Caki2 (cell line): Measurements from ENCODE around the gene LIMS1. TPM values are rescaled to one million over a fixed set of nuclear protein-coding genes. Genes with fewer than 3 reads are reported as not detected.

Experiments
- DNase-seq: peaks from one replicate; pipeline ENCODE4 v3.0.0-alpha.2; 2015; ENCODE audit warnings: low read depth
- in situ Hi-C: cut with HindIII; loops from 2 replicates; pipeline ENCODE4 v1.10.0; 2016; ENCODE audit warnings: low sequenced_read_pairs, low pct_unique_long_range_greater_than_20kb, mixed read lengths
- total RNA-seq: library from RNA; depleted of rRNA; stranded (reverse); fragments of >200 nt; shearing (Covaris generic); gene quantifications from 2 replicates; pipeline ENCODE4 v1.2.3, GENCODE V29; 2014; ENCODE audit warnings: low replicate concordance

Gene LIMS1
- total RNA-seq, 1 experiment from 2014 or later: 173 TPM

GRCh38 chr2:108542071-108542470, 7.8 kb downstream of the LIMS1 start:
- in situ Hi-C loops: no loop called here
- peak; percentile 50 for DNase-seq

GRCh38 chr2:108547606-108548005, 13.3 kb downstream of the LIMS1 start:
- DNase-seq: no peak
- in situ Hi-C loops: no loop called here

GRCh38 chr2:108548208-108549003, 14.1 kb downstream of the LIMS1 start:
- DNase-seq: no peak
- in situ Hi-C loops: no loop called here

- in situ Hi-C loops: loop anchor here (10.0 kb wide), 1 partner anchor 98 kb away; no protein-coding TSS in a partner anchor
- no peak for DNase-seq
These were observed 18.3 kb downstream of the LIMS1 start for GRCh38 chr2:108552566-108552965.

- in situ Hi-C loops: loop anchor here (10.0 kb wide), 1 partner anchor 99 kb away; no protein-coding TSS in a partner anchor
- DNase-seq: no peak
These were observed 19.1 kb downstream of the LIMS1 start for GRCh38 chr2:108553209-108553919.

GRCh38 chr2:108554528-108554927, 20.3 kb downstream of the LIMS1 start:
- in situ Hi-C loops: loop anchor here (10.0 kb wide), 1 partner anchor 100 kb away; no protein-coding TSS in a partner anchor
- no peak for DNase-seq

GRCh38 chr2:108555572-108555971, 21.3 kb downstream of the LIMS1 start:
- DNase-seq: no peak
- in situ Hi-C loops: loop anchor here (10.0 kb wide), 1 partner anchor 101 kb away; no protein-coding TSS in a partner anchor

- in situ Hi-C loops: loop anchor here (10.0 kb wide), 1 partner anchor 102 kb away; no protein-coding TSS in a partner anchor
- DNase-seq: peak; percentile 54
These were observed 22.3 kb downstream of the LIMS1 start for GRCh38 chr2:108556581-108556980.

- in situ Hi-C loops: no loop called here
- no peak for DNase-seq
These were observed 26.1 kb downstream of the LIMS1 start for GRCh38 chr2:108560241-108560811.

GRCh38 chr2:108560895-108561530, 26.7 kb downstream of the LIMS1 start:
- no peak for DNase-seq
- in situ Hi-C loops: no loop called here

- no peak for DNase-seq
These were observed 28.0 kb downstream of the LIMS1 start for GRCh38 chr2:108562274-108562673.

GRCh38 chr2:108564510-108564909, 30.2 kb downstream of the LIMS1 start:
- in situ Hi-C loops: no loop called here
- DNase-seq: no peak

More at GRCh38 chr2:108562274-108562673, 28.0 kb downstream of the LIMS1 start:
- in situ Hi-C loops: no loop called here

GRCh38 chr2:108565778-108566375, 31.6 kb downstream of the LIMS1 start:
- in situ Hi-C loops: no loop called here
- no peak for DNase-seq

- DNase-seq: peak; percentile 91
- in situ Hi-C loops: no loop called here
These were observed 36.1 kb downstream of the LIMS1 start for GRCh38 chr2:108570416-108570815.

GRCh38 chr2:108571286-108571685, 37.0 kb downstream of the LIMS1 start:
- in situ Hi-C loops: no loop called here
- DNase-seq: no peak

GRCh38 chr2:108573061-108573460, 38.8 kb downstream of the LIMS1 start:
- in situ Hi-C loops: no loop called here
- DNase-seq: no peak

- no peak for DNase-seq
- in situ Hi-C loops: no loop called here
These were observed 40.1 kb downstream of the LIMS1 start for GRCh38 chr2:108574332-108574731.
